Measurements from ENCODE around the gene TM4SF5. TPM values are rescaled to one million over a fixed set of nuclear protein-coding genes. Genes with fewer than 3 reads are reported as not detected.
A peak's percentile ranks its signal among the peaks of the same experiment; 100 is the strongest.
"Not testable (repeated sequence)": the region's sequence is repeated elsewhere in the genome, so short reads cannot be mapped to it uniquely, and the experiment has no call there.

TM4SF5 gene
- total RNA-seq, 1 donor, result not detected

GRCh38 chr17:4822835-4823234, 51.1 kb downstream of the TM4SF5 start:
- H3K4me3 ChIP-seq (ENCODE audit: low read depth, low read length), result no peak overlapping the region
- no peak for DNase-seq (ENCODE audit: low read depth)
- TF ChIP-seq, protein P1, sequence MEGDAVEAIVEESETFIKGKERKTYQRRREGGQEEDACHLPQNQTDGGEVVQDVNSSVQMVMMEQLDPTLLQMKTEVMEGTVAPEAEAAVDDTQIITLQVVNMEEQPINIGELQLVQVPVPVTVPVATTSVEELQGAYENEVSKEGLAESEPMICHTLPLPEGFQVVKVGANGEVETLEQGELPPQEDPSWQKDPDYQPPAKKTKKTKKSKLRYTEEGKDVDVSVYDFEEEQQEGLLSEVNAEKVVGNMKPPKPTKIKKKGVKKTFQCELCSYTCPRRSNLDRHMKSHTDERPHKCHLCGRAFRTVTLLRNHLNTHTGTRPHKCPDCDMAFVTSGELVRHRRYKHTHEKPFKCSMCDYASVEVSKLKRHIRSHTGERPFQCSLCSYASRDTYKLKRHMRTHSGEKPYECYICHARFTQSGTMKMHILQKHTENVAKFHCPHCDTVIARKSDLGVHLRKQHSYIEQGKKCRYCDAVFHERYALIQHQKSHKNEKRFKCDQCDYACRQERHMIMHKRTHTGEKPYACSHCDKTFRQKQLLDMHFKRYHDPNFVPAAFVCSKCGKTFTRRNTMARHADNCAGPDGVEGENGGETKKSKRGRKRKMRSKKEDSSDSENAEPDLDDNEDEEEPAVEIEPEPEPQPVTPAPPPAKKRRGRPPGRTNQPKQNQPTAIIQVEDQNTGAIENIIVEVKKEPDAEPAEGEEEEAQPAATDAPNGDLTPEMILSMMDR (IDR thresholded peaks at IDR 0.05; ENCODE audit: insufficient read depth, low read depth, low read length), result no peak

GRCh38 chr17:4823373-4824089, 51.8 kb downstream of the TM4SF5 start:
- TF ChIP-seq, protein P1 (IDR thresholded peaks at IDR 0.05; ENCODE audit: insufficient read depth, low read depth, low read length), result no peak
- H3K4me3 ChIP-seq (ENCODE audit: low read depth, low read length), result no peak overlapping the region
- DNase-seq (ENCODE audit: low read depth), result no peak

DNA sequence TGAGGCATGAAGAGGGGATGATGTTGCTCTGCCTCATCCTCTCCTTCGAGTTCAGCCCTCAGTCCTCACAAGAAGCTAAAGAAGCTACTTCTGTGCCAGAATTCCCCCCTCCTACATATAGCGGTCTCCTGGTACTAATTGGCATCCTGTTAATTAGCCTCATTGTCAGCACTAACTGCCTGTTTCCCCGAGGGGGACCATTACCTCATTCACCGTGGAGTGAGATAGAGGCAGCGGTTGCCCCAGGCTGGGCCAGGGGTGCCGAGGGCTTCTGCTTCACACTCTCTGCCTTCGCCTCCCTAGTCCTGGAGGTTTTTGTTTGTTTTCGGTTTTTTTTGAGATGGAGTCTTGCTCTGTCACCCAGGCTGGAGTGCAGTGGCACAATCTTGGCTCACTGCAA, 55.7 kb downstream of the TM4SF5 start:
- no peak overlapping the region for H3K4me3 ChIP-seq (ENCODE audit: low read depth, low read length)
- TF ChIP-seq, protein P1 (IDR thresholded peaks at IDR 0.05; ENCODE audit: insufficient read depth, low read depth, low read length), result no peak
- no peak for DNase-seq (ENCODE audit: low read depth)

DNA sequence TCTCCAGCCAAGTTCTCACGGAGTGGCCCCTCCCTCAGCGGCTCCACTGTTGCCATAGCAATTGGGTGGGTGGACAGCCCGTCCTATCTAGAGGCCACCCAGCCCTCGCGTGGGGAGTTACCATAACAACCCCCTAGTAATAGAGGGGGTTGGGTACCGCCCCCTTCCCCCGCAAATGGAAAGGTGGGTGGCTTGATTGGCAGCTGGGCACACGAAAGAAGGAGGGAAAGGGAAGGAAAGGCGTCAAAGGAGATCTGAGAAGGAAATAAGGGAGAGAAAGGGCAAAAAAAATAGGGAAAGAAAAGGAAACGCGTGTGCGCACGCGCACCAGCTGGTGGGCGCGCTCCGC, 61.1 kb downstream of the TM4SF5 start:
- H3K4me3 ChIP-seq (ENCODE audit: low read depth, low read length), result peak overlapping the region; percentile 68
- DNase-seq (ENCODE audit: low read depth), result not testable (repeated sequence)

Other genes starting within 250 kb of the TM4SF5 start
- gene MYBBP1A, start 216.5 kb upstream of the TM4SF5 start, total RNA-seq, result 61.7 and 71.2 TPM in 2 replicates
- gene GGT6, start 211.3 kb upstream of the TM4SF5 start, total RNA-seq, result not detected in 2 replicates
- not detected in 2 replicates for gene SMTNL2, start 187.4 kb upstream of the TM4SF5 start, total RNA-seq
- not detected in 2 replicates for gene ALOX15, start 130.2 kb upstream of the TM4SF5 start, total RNA-seq
- 17.7 and 19.6 TPM in 2 replicates for gene PELP1, start 67.7 kb upstream of the TM4SF5 start, total RNA-seq
- gene ARRB2, start 61.3 kb upstream of the TM4SF5 start, total RNA-seq, result 3.5 TPM in 2 replicates
- 9.9 and 11.0 TPM in 2 replicates for gene MED11, start 40.5 kb upstream of the TM4SF5 start, total RNA-seq
- gene ZMYND15, start 32.1 kb upstream of the TM4SF5 start, total RNA-seq, result not detected in 2 replicates
- 0.64 and 0.86 TPM in 2 replicates for gene CXCL16, start 32.0 kb upstream of the TM4SF5 start, total RNA-seq
- gene VMO1, start 14.5 kb downstream of the TM4SF5 start, total RNA-seq, result 0.64 TPM in 1 of 2 replicates, not detected in the other
- gene GLTPD2, start 17.1 kb downstream of the TM4SF5 start, total RNA-seq, result not detected in 2 replicates
- gene PSMB6, start 24.3 kb downstream of the TM4SF5 start, total RNA-seq, result 149 and 157 TPM in 2 replicates
- gene PLD2, start 35.3 kb downstream of the TM4SF5 start, total RNA-seq, result 11.7 and 13.9 TPM in 2 replicates
- gene MINK1, start 61.5 kb downstream of the TM4SF5 start, total RNA-seq, result 21.6 and 38.0 TPM in 2 replicates
- gene C17orf107, start 127.7 kb downstream of the TM4SF5 start, total RNA-seq, result 3.5 and 3.9 TPM in 2 replicates
- gene CHRNE, start 131.2 kb downstream of the TM4SF5 start, total RNA-seq, result under 0.01 and 0.32 TPM in 2 replicates
- not detected in 2 replicates for gene GP1BA, start 160.4 kb downstream of the TM4SF5 start, total RNA-seq
- 51.8 and 64.7 TPM in 2 replicates for gene SLC25A11, start 168.2 kb downstream of the TM4SF5 start, total RNA-seq
- gene RNF167, start 168.4 kb downstream of the TM4SF5 start, total RNA-seq, result 26.4 and 34.5 TPM in 2 replicates
- 581 and 784 TPM in 2 replicates for gene PFN1, start 176.6 kb downstream of the TM4SF5 start, total RNA-seq
- 2.6 and 7.4 TPM in 2 replicates for gene ENO3, start 179.2 kb downstream of the TM4SF5 start, total RNA-seq
- gene SPAG7, start 195.9 kb downstream of the TM4SF5 start, total RNA-seq, result 34.5 and 39.0 TPM in 2 replicates
- gene CAMTA2, start 215.8 kb downstream of the TM4SF5 start, total RNA-seq, result 15.1 TPM in 2 replicates
- 0.97 and 1.3 TPM in 2 replicates for gene INCA1, start 225.6 kb downstream of the TM4SF5 start, total RNA-seq
- gene KIF1C, start 226.1 kb downstream of the TM4SF5 start, total RNA-seq, result 50.6 and 56.6 TPM in 2 replicates